Measurements from ENCODE around the gene PRR15L.
"Not testable (repeated sequence)": the region's sequence is repeated elsewhere in the genome, so short reads cannot be mapped to it uniquely, and the experiment has no call there.

Gene PRR15L
- 0 reads per million in 4 experiments for total RNA-seq

GRCh38 chr17:47957591-47958490, at the start of gene PRR15L:
Gene PRR15L, minus strand, starts transcription at chr17:47957883. Its CDS starts 4,649 bp downstream, at chr17:47953234.
- no peak for DNase-seq

GRCh38 chr17:48006936-48007709, 49.4 kb upstream of the PRR15L start:
- DNase-seq: no peak

GRCh38 chr17:48004983-48005382, 47.3 kb upstream of the PRR15L start:
- no peak for DNase-seq

- DNase-seq: no peak
Observed at GRCh38 chr17:48003417-48004151, 45.9 kb upstream of the PRR15L start.

- DNase-seq: no peak
Observed at GRCh38 chr17:48002916-48003416, 45.3 kb upstream of the PRR15L start.

GRCh38 chr17:48002266-48002915, 44.7 kb upstream of the PRR15L start:
- DNase-seq: no peak

- DNase-seq: not testable (repeated sequence)
Observed at GRCh38 chr17:48001657-48002056, 44.0 kb upstream of the PRR15L start.

- no peak for DNase-seq
Observed at GRCh38 chr17:48001197-48001596, 43.5 kb upstream of the PRR15L start.

GRCh38 chr17:47999582-47999981, 41.9 kb upstream of the PRR15L start:
- DNase-seq: no peak

- DNase-seq: no peak
Observed at GRCh38 chr17:47998044-47998443, 40.4 kb upstream of the PRR15L start.

- no peak for DNase-seq
Observed at GRCh38 chr17:47997586-47997985, 39.9 kb upstream of the PRR15L start.

- DNase-seq: no peak
Observed at GRCh38 chr17:47996201-47996600, 38.5 kb upstream of the PRR15L start.

GRCh38 chr17:47995241-47995935, 37.7 kb upstream of the PRR15L start:
- no peak for DNase-seq

- DNase-seq: no peak
Observed at GRCh38 chr17:47994724-47995123, 37.0 kb upstream of the PRR15L start.

GRCh38 chr17:47993964-47994363, 36.3 kb upstream of the PRR15L start:
- no peak for DNase-seq

GRCh38 chr17:47993031-47993564, 35.4 kb upstream of the PRR15L start:
- no peak for DNase-seq

GRCh38 chr17:47992216-47992615, 34.5 kb upstream of the PRR15L start:
- no peak for DNase-seq

GRCh38 chr17:47990962-47991731, 33.5 kb upstream of the PRR15L start:
- DNase-seq: no peak

GRCh38 chr17:47989700-47990099, 32.0 kb upstream of the PRR15L start:
- no peak for DNase-seq

GRCh38 chr17:47989159-47989558, 31.5 kb upstream of the PRR15L start:
- no peak for DNase-seq

GRCh38 chr17:47988445-47988844, 30.8 kb upstream of the PRR15L start:
- DNase-seq: not testable (repeated sequence)

All from effector CD8-positive, alpha-beta T cell (primary cell).